B cell (primary cell): Measurements from ENCODE around the gene ZNF516. TPM values are rescaled to one million over a fixed set of nuclear protein-coding genes. Genes with fewer than 3 reads are reported as not detected.

Source experiments
- ATAC-seq: fragments of 200-7000 bp; cut with Tn5 transposase; one replicate; pipeline ENCODE4 v1.10.0; 2021; ENCODE audit warnings: low read depth, mild to moderate bottlenecking, moderate number of reproducible peaks, moderate library complexity
- CTCF ChIA-PET: fragments of 350-600 bp; sonication (Branson Sonifier 250); formaldehyde crosslinking; loops from one replicate; lab custom pipeline; 2021; ENCODE audit warnings: antibody characterized with exemption, inconsistent platforms; lab: Charles Lee
- POLR2A ChIA-PET: fragments of 350-600 bp; sonication (Branson Sonifier 250); formaldehyde crosslinking; loops from one replicate; lab custom pipeline; 2021; ENCODE audit warnings: antibody characterized with exemption; lab: Charles Lee
- DNase-seq: peaks from one replicate; pipeline ENCODE4 v3.0.0; 2013
- H2AFZ ChIP-seq: 2 replicates; pipeline ENCODE4 v1.6.1; 2012; ENCODE audit warnings: mild to moderate bottlenecking, low read depth, low read length; ENCODE audit not compliant: insufficient read depth, poor library complexity, severe bottlenecking
- H3K27ac ChIP-seq, 2 donors: 1 replicate in 1 of 2; 2 replicates in 1 of 2; pipeline ENCODE4 v1.5.1; 2012 to 2013; ENCODE audit warnings: low read length in 2 of 2, mild to moderate bottlenecking in 2 of 2, moderate library complexity in 1 of 2
- H3K27me3 ChIP-seq, 4 experiments: fragments of 200-600 bp in 1 of 4; sonication (generic) in 1 of 4; replicated peaks in 1 of 4; 1 replicate in 2 of 4; 2 replicates in 2 of 4; pipeline versions ENCODE4 v1.6.1 to v1.7.0; 2013 to 2016; ENCODE audit warnings: low read length in 3 of 4, mild to moderate bottlenecking in 2 of 4, mixed read lengths in 1 of 4, moderate library complexity in 1 of 4; ENCODE audit not compliant: insufficient read depth in 4 of 4, control insufficient read depth in 3 of 4; ENCODE audit errors: control extremely low read depth in 1 of 4
- H3K36me3 ChIP-seq, 2 experiments: replicated peaks in 1 of 2; 1 replicate in 1 of 2; 2 replicates in 1 of 2; pipeline versions ENCODE4 v1.6.1 to v1.7.1; 2013; ENCODE audit warnings: low read length in 1 of 2; ENCODE audit not compliant: insufficient read depth in 2 of 2, control insufficient read depth in 1 of 2; ENCODE audit errors: control extremely low read depth in 1 of 2, extremely low read depth in 1 of 2
- H3K4me1 ChIP-seq, 2 donors: fragments of 200-600 bp in 1 of 2; sonication (generic) in 1 of 2; 1 replicate in 1 of 2; 2 replicates in 1 of 2; pipeline versions ENCODE4 v1.5.1 to v1.6.1; 2013 to 2017; ENCODE audit warnings: low read length in 2 of 2; ENCODE audit not compliant: control insufficient read depth in 2 of 2, insufficient read depth in 2 of 2
- H3K4me2 ChIP-seq: replicated peaks from 2 replicates; pipeline ENCODE3; 2012; ENCODE audit warnings: mild to moderate bottlenecking, low read depth, low read length; ENCODE audit not compliant: poor library complexity, severe bottlenecking
- H3K4me3 ChIP-seq, 5 experiments: fragments of 200-600 bp in 1 of 5; sonication (generic) in 1 of 5; 1 replicate in 3 of 5; 2 replicates in 2 of 5; pipeline versions ENCODE4 v1.5.1 to v1.7.0; 2011 to 2016; ENCODE audit warnings: low read length in 4 of 5, mild to moderate bottlenecking in 4 of 5, low read depth in 2 of 5, control low read depth in 1 of 5, moderate library complexity in 1 of 5; ENCODE audit not compliant: insufficient read depth in 1 of 5; ENCODE audit errors: control extremely low read depth in 1 of 5, extremely low read depth in 1 of 5
- H3K79me2 ChIP-seq: fragments of 200-600 bp; sonication (generic); one replicate; pipeline ENCODE4 v1.6.0; 2016; ENCODE audit warnings: low read length; ENCODE audit not compliant: control insufficient read depth, insufficient read depth
- H3K9ac ChIP-seq: fragments of 200-600 bp; sonication (generic); 2 replicates; pipeline ENCODE4 v1.6.1; 2017; ENCODE audit warnings: mild to moderate bottlenecking, low read length, moderate library complexity
- H3K9me3 ChIP-seq, 3 donors: one replicate each; pipeline versions ENCODE4 v1.6.1 to v1.7.1; 2013; ENCODE audit warnings: low read length in 2 of 3; ENCODE audit not compliant: control insufficient read depth in 2 of 3, insufficient read depth in 1 of 3; ENCODE audit errors: control extremely low read depth in 1 of 3
- H4K20me1 ChIP-seq: 2 replicates; pipeline ENCODE4 v1.6.0; 2012; ENCODE audit warnings: mild to moderate bottlenecking, low read length; ENCODE audit not compliant: insufficient read depth, control insufficient read depth, poor library complexity, severe bottlenecking
- H3K27ac Mint-ChIP-seq: one replicate; pipeline ENCODE4 v1.8.0; 2021; ENCODE audit warnings: mixed read lengths
- H3K27me3 Mint-ChIP-seq: one replicate; pipeline ENCODE4 v1.8.0; 2021; ENCODE audit warnings: mixed read lengths
- H3K4me1 Mint-ChIP-seq: one replicate; pipeline ENCODE4 v1.8.0; 2021; ENCODE audit warnings: mixed read lengths
- H3K4me3 Mint-ChIP-seq: one replicate; pipeline ENCODE4 v1.8.0; 2021; ENCODE audit warnings: mixed read lengths
- H3K9me3 Mint-ChIP-seq: one replicate; pipeline ENCODE4 v1.8.0; 2022; ENCODE audit warnings: mixed read lengths; ENCODE audit not compliant: insufficient read depth
- EZH2 ChIP-seq: IDR thresholded peaks from 2 replicates; pipeline ENCODE4 v1.6.1; 2012; ENCODE audit warnings: borderline replicate concordance, low read depth, mild to moderate bottlenecking, moderate library complexity, low read length; ENCODE audit not compliant: insufficient read depth, poor library complexity, severe bottlenecking
- WGBS: methylation state at CpG from one replicate; pipeline ENCODE4 v1.1.5; 2013; ENCODE audit warnings: missing lambda C conversion rate; ENCODE audit not compliant: insufficient coverage; 5-methylcytosine and 5-hydroxymethylcytosine counted together
- intact Hi-C: fragments of 100-400 bp; cut with micrococcal nuclease; formaldehyde crosslinking; loops from one replicate; pipeline ENCODE4 v1.10.0; 2022
- polyA plus RNA-seq: library from polyadenylated mRNA; depleted of rRNA; stranded (reverse); fragments of >200 nt; gene quantifications from 2 replicates; pipeline ENCODE4 v1.2.3, GENCODE V29; 2012
- total RNA-seq, 2 donors: library from RNA; stranded (reverse); fragments of 120-200 nt in 1 of 2; gene quantifications; 1 replicate in 1 of 2; 2 replicates in 1 of 2; pipeline versions ENCODE4 v1.2.3 to v1.2.4, GENCODE V29; 2013 to 2022
- TF ChIP-seq, protein P1 (sequence below): fragments of 200-600 bp; IDR thresholded peaks from one replicate; pipeline ENCODE4 v1.8.0; 2022; ENCODE audit warnings: antibody characterized with exemption, mild to moderate bottlenecking

ZNF516 gene
- total and polyA plus RNA-seq, 2 donors (not counting 1 experiment from before 2014, with no cell fraction given), result 6.7 to 27.1 TPM

DNA sequence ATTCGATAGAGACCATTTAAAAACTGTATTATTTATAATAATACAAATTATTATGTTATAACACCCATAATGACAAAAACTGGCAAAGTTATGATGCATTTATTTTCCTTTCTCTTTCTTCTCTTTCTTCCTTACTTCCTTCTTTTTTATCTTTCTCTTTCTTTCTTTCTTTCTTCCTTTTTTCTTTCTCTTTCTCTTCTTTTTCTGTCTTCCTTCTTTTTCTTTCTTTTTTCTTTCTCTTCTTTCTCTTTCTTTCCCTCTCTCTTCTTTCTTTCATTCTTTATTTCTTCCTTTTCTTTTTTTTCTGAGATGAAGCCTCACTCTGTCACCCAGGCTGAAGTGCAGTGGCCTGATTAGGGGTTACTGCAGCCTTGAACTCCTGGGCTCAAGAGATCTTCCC lies 27.5 kb upstream of the ZNF516 start:
- TF ChIP-seq, protein P1, sequence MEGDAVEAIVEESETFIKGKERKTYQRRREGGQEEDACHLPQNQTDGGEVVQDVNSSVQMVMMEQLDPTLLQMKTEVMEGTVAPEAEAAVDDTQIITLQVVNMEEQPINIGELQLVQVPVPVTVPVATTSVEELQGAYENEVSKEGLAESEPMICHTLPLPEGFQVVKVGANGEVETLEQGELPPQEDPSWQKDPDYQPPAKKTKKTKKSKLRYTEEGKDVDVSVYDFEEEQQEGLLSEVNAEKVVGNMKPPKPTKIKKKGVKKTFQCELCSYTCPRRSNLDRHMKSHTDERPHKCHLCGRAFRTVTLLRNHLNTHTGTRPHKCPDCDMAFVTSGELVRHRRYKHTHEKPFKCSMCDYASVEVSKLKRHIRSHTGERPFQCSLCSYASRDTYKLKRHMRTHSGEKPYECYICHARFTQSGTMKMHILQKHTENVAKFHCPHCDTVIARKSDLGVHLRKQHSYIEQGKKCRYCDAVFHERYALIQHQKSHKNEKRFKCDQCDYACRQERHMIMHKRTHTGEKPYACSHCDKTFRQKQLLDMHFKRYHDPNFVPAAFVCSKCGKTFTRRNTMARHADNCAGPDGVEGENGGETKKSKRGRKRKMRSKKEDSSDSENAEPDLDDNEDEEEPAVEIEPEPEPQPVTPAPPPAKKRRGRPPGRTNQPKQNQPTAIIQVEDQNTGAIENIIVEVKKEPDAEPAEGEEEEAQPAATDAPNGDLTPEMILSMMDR, result peak; percentile 32
- TF ChIP-seq EZH2, result no peak
- Mint-ChIP-seq H3K27me3 (peaks cover 42% of the 10 kb centered on the region), H3K4me3 (no peak overlapping the region), H3K9me3 (no peaks in the 10 kb centered on the region), H3K4me1 (peaks cover 15% of the 10 kb centered on the region), H3K27ac (no peak overlapping the region)
- Histone ChIP-seq H4K20me1 (no peaks in the 10 kb centered on the region), H3K4me2 (no peak overlapping the region), H3K36me3 (no peaks in the 10 kb centered on the region), H3K9me3 (no peaks in the 10 kb centered on the region), H3K27ac (no peak overlapping the region), H3K27me3 (peaks cover 0 to 14% (median 8%) of the 10 kb centered on the region in 4 experiments), H3K79me2 (no peaks in the 10 kb centered on the region), H2AFZ (no peak overlapping the region), H3K9ac (no peak overlapping the region), H3K4me3 (no peak overlapping the region), H3K4me1 (peaks cover 12 to 14% of the 10 kb centered on the region in 2 donors)
- WGBS, result no CpG with 5 or more reads among the region's 1 CpG
- no peak for DNase-seq
- no peak for ATAC-seq
- ChIA-PET POLR2A (no interaction called here), CTCF (no interaction called here)
- intact Hi-C loops, result no loop called here

DNA sequence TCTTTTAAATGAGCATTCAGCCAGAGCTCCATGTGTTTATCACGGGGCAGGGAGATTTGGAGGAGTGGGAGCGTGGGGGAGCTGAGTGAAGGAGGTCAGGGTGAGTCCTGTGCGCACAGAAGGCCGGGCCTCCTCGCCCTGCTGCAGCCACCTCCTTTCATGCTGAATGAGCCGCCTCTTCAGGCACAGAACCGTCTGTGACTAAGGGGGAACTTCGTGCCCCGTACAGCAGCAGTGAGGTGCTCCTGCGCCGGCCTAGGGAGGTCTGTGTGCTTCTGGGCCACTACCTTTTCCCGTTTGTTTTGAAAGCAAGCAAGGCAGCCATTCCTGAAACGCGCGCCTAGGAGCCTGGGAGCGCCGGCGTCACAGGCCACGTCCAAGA lies 27.1 kb upstream of the ZNF516 start:
- ATAC-seq (no peak), DNase-seq (no peak)
- WGBS, result 92% methylated on average over 17 of the region's 19 CpGs
- Histone ChIP-seq H3K4me1 (peaks cover 12 to 14% of the 10 kb centered on the region in 2 donors), H4K20me1 (no peaks in the 10 kb centered on the region), H3K9me3 (no peaks in the 10 kb centered on the region), H3K79me2 (no peaks in the 10 kb centered on the region), H3K4me2 (no peak overlapping the region), H3K4me3 (no peak overlapping the region), H3K27ac (no peak overlapping the region), H2AFZ (no peak overlapping the region), H3K9ac (no peak overlapping the region), H3K36me3 (no peaks in the 10 kb centered on the region), H3K27me3 (peaks cover 0 to 17% (median 7%) of the 10 kb centered on the region in 4 experiments)
- no peaks in the 10 kb centered on the region for H3K9me3 Mint-ChIP-seq
- H3K27ac Mint-ChIP-seq, result no peak overlapping the region
- H3K4me1 Mint-ChIP-seq, result peaks cover 18% of the 10 kb centered on the region
- no peak overlapping the region for H3K4me3 Mint-ChIP-seq
- intact Hi-C loops, result no loop called here
- ChIA-PET POLR2A (no interaction called here), CTCF (no interaction called here)
- TF ChIP-seq EZH2, result no peak
- TF ChIP-seq, protein P1, result no peak
- H3K27me3 Mint-ChIP-seq, result peaks cover 45% of the 10 kb centered on the region
